Glutamatergic neuron (in vitro differentiated cells): ENCODE measurements around the gene SRSF7. TPM values are rescaled to one million over a fixed set of nuclear protein-coding genes. Genes with fewer than 3 reads are reported as not detected.
"Not testable (repeated sequence)": the region's sequence is repeated elsewhere in the genome, so short reads cannot be mapped to it uniquely, and the experiment has no call there.

Experiments
- DNase-seq: peaks from one replicate; pipeline ENCODE4 v3.0.0; 2022
- H3K27ac Mint-ChIP-seq: one replicate; pipeline ENCODE4 v1.8.0; 2020; ENCODE audit warnings: mild to moderate bottlenecking, mixed read lengths, inconsistent platforms; ENCODE audit not compliant: unreplicated experiment
- H3K27me3 Mint-ChIP-seq: one replicate; pipeline ENCODE4 v1.8.0; 2020; ENCODE audit warnings: mild to moderate bottlenecking, moderate library complexity, mixed read lengths, inconsistent platforms; ENCODE audit not compliant: unreplicated experiment
- H3K36me3 Mint-ChIP-seq: one replicate; pipeline ENCODE4 v1.8.0; 2020; ENCODE audit warnings: mild to moderate bottlenecking, mixed read lengths, inconsistent platforms; ENCODE audit not compliant: unreplicated experiment
- H3K4me1 Mint-ChIP-seq: one replicate; pipeline ENCODE4 v1.8.0; 2020; ENCODE audit warnings: mild to moderate bottlenecking, low read depth, mixed read lengths, inconsistent platforms; ENCODE audit not compliant: unreplicated experiment
- H3K4me3 Mint-ChIP-seq: one replicate; pipeline ENCODE4 v1.8.0; 2020; ENCODE audit warnings: mild to moderate bottlenecking, mixed read lengths, inconsistent platforms; ENCODE audit not compliant: unreplicated experiment
- H3K9me3 Mint-ChIP-seq: one replicate; pipeline ENCODE4 v1.8.0; 2020; ENCODE audit warnings: mild to moderate bottlenecking, moderate library complexity, mixed read lengths, inconsistent platforms; ENCODE audit not compliant: unreplicated experiment
- CTCF ChIP-seq: fragments of 200-600 bp; sonication (generic); IDR thresholded peaks from one replicate; pipeline ENCODE4 v1.5.0; 2021; ENCODE audit not compliant: partially characterized antibody, unreplicated experiment
- long read RNA-seq: library from polyadenylated mRNA; unstranded; transcript quantifications from one replicate; pipeline ENCODE4 v2.0.0, GENCODE V29; 2020; ENCODE audit not compliant: unreplicated experiment
- total RNA-seq: library from RNA; stranded (reverse); fragmentation: NEBNext Ultra II Directional; extraction: Animal tissue kit (Norgen Biotek cat#: 25700); gene quantifications from one replicate; pipeline ENCODE4 v1.2.1, GENCODE V29; 2021; ENCODE audit not compliant: unreplicated experiment

Gene SRSF7
- total RNA-seq = 155 TPM
- long read RNA-seq, transcript SRSF7-201 (8 exons, 2,489 nt) = major isoform, 31 of 68 reads
- long read RNA-seq, transcript SRSF7-209 (7 exons, 2,453 nt) = minor isoform, 10 of 68 reads
- long read RNA-seq, transcript SRSF7-208 (7 exons, 1,903 nt) = minor isoform, 8 of 68 reads
- long read RNA-seq, partial matches to known transcripts = 5 of 68 reads
- long read RNA-seq, other reads (novel, unspliced or antisense) = 12 of 68 reads

- H3K27me3 Mint-ChIP-seq = peaks cover 13% of the 10 kb centered on the region
- peak within 1 kb of the TSS; percentile 100 for H3K27ac Mint-ChIP-seq
- peaks cover 22% of the 10 kb centered on the region for H3K9me3 Mint-ChIP-seq
- H3K4me1 Mint-ChIP-seq = peaks cover 16% of the 10 kb centered on the region
- DNase-seq = peak; percentile 94
- TF ChIP-seq CTCF = no peak
- H3K4me3 Mint-ChIP-seq = peak within 1 kb of the TSS; percentile 100
- no peaks in the 10 kb centered on the region for H3K36me3 Mint-ChIP-seq
Observed at GRCh38 chr2:38750891-38751595, at the start of gene SRSF7. Gene SRSF7, minus strand, starts transcription at chr2:38751361. Its CDS starts 105 bp downstream, at chr2:38751256.

DNA sequence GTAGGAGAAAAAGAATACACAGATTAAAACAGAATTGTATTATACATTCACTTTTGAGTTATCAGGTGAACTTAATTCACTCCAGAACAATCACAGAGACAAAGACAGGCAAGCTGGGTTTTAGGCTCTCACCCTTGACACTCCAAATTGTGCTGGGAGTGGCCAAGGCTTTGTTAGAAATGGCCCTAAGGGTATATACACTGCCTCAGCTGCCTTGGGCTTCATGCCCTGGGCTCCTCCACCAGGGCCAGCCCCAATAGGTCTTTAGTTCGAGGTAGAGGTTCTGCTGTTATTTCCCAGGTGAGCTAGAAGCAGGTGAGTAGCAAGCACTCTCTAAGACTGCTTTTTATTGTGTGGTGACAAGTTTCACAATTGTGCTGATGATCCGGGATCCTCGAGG is 46.8 kb upstream of the SRSF7 start:
- Mint-ChIP-seq H3K4me1 (no peaks in the 10 kb centered on the region), H3K27me3 (no peaks in the 10 kb centered on the region), H3K36me3 (no peaks in the 10 kb centered on the region), H3K4me3 (no peak overlapping the region), H3K9me3 (no peaks in the 10 kb centered on the region), H3K27ac (no peak overlapping the region)
- no peak for TF ChIP-seq CTCF
- no peak for DNase-seq

DNA sequence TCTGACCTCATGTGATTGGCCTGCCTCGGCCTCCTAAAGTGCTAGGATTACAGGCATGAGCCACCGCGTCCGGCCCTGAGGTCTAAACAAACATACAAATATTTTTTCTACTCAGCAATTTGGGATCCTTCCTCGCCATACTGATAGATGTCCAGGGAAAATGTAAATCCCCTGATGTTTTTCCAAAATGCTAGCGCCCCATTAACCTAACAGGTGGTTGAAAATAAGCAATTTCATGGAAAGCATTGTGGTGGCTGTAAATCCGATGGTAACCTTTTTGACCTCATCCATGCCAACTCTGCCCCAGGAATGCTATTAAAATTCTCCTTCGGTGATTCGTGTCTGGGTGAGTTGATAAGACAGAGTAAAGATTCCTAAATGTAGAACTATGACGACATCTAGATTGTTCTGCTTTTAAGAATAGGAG is 46.1 kb upstream of the SRSF7 start:
- no peak for TF ChIP-seq CTCF
- no peaks in the 10 kb centered on the region for H3K36me3 Mint-ChIP-seq
- H3K9me3 Mint-ChIP-seq = no peaks in the 10 kb centered on the region
- H3K4me1 Mint-ChIP-seq = no peaks in the 10 kb centered on the region
- no peak for DNase-seq
- no peak overlapping the region for H3K27ac Mint-ChIP-seq
- no peak overlapping the region for H3K4me3 Mint-ChIP-seq
- H3K27me3 Mint-ChIP-seq = no peaks in the 10 kb centered on the region

DNA sequence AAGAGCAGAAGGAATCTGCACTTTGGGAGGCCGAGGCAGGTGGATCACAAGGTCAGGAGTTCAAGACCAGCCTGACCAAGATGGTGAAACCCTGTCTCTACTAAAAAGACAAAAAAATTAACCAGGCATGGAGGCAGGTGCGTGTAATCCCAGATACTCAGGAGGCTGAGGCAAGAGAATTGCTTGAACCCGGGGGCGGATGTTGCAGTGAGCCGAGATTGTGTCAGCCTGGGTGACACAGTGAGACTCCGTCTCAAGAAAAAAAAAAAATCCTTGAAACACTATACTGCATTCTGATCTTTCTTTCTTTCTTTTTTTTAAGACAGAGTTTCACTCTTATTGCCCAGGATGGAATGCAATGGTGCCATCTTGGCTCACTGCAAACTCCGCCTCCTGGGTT is 43.9 kb upstream of the SRSF7 start:
- DNase-seq, H3K9me3 Mint-ChIP-seq, H3K27ac Mint-ChIP-seq, H3K27me3 Mint-ChIP-seq, H3K36me3 Mint-ChIP-seq, H3K4me3 Mint-ChIP-seq, H3K4me1 Mint-ChIP-seq: not testable (repeated sequence)

GRCh38 chr2:38794235-38794946 is 43.2 kb upstream of the SRSF7 start:
- H3K4me1 Mint-ChIP-seq = no peaks in the 10 kb centered on the region
- H3K9me3 Mint-ChIP-seq = no peaks in the 10 kb centered on the region
- peaks cover 2% of the 10 kb centered on the region for H3K27me3 Mint-ChIP-seq
- no peak overlapping the region for H3K27ac Mint-ChIP-seq
- H3K4me3 Mint-ChIP-seq = no peak overlapping the region
- H3K36me3 Mint-ChIP-seq = no peaks in the 10 kb centered on the region
- no peak for TF ChIP-seq CTCF
- DNase-seq = no peak
